ENCODE data around the gene ABCC9.

The ABCC9 gene

DNA sequence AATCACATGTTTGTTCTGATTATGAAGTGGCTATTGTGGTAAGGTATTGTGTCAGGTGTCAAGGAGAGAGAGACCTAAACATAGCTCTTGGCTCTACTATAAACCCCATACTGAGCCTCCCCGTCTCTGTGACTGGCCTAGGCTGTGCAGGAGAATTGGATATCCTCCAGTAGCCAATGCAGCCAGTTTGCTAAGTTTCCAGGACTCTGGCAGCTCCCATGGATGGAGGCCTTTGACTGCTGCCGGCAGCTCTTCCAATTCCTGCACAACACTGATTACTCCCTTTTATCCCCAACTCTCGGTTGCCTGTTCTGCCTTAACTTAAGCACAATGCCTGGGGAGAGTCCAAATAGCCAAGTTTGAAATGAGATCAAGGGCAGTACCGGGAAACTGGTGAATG is 59.3 kb downstream of the ABCC9 start:
- no peak for DNase-seq (ENCODE audit: low read depth in 3 of 3, low spot score in 1 of 3)

DNA sequence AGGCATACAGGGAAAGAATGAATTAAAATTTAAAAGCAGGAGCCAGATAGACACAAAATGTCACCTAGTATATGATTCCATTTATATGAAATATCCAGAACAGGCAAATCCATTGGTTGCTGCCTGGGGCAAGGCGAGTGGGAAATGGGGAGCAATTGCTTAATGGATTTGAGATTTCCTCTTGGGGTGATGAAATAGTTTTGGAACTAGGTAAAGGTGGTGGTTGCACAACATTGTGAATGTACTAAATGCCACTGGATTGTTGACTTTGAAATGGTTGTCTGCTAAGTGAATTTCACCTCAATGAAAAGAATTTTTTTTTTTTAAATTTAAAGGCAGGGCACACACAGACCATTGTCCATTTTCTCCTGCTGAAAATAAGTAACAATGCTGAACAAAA is 61.9 kb downstream of the ABCC9 start:
- no peak for DNase-seq (ENCODE audit: low read depth in 3 of 3, low spot score in 1 of 3)

DNA sequence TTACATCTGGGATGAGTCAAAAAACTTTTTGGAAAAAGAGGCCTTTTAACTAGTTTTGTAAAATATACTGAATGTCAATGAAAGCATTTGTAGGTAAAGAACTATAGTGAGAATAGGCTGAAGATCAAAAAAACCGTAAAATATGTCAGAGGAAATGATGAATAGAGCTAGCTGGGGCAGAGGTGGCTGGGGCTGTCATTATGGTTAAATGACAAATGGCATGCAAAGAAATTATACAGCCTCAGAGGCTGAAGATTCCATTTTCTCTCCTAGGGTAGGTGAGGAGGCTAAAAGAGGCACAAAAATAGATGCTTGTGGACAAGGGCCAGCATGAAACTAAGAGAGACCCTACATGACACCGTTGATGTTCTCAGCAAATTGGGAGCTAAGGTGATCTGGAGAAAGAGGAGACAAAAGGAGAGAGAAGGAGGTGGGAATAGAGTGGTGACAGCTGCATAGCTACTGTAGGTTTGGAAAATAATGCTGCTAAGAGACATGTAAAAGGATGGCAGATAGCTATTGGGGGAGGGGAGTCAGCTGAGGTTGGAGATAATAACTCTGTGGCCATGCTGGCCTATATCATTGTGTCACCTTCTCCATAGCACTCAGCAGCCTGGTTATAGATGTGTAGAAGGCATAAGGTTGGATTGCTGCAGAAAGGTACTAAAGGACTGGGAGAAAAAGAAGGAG is 63.8 kb downstream of the ABCC9 start:
- DNase-seq (ENCODE audit: low read depth in 3 of 3, low spot score in 1 of 3), result no peak

DNA sequence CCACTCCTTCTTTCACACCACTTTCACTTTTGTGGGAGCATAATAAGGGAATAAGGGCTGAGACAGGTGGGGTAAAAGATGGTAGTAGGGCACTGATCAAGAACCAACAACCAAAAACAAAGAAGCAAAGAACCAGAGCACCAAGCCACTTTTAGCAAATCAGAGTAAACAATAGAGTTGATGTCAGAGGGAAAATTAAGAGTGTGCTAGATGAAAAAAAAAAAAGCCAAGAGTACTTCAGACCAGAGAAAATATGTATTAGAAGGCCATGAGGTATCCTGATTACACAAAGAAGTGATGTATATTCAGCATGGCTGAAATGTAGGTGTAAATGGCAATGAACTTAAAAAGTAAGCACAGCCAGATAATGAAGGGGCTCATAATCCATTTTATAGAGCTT is 75.4 kb downstream of the ABCC9 start:
- no peak for DNase-seq (ENCODE audit: low read depth in 3 of 3, low spot score in 1 of 3)

DNA sequence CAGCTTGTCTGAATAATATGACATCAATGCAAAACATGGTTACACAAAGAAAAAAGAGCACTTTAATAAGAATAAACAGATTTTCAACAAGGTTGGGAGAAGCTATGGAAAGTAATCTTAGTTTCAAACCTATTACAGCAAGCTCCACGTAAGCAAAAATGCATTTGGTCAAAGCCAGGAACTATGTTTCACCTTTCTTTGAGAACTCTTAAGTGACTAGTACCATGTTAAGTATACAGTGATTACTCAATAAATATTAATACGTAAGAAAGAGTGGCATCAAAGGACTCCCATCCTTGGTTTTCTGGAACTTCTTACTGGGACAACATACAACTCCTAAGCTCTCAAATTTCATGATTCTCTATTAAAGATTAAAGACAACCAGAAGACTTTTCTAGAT is 80.7 kb downstream of the ABCC9 start:
- DNase-seq (ENCODE audit: low read depth in 3 of 3, low spot score in 1 of 3), result no peak

DNA sequence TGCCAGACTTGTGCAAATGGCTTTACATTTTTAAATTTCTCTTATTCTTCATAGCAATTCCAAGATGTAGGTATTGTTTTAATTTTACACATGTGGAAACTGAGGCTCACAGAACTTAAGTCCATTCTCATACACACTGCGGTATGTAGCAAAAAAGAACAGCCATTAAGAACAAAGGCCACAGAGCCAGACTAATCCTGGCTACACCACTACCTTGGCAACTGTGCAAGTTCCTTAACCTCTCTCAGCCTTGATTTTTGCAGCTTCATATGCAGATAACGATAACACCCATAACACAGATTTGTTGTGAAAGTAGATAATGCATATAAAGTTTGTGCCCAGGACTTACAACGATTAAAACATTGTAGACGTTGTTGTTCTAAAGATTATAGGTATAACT is 81.1 kb downstream of the ABCC9 start:
- no peak for DNase-seq (ENCODE audit: low read depth in 3 of 3, low spot score in 1 of 3)

DNA sequence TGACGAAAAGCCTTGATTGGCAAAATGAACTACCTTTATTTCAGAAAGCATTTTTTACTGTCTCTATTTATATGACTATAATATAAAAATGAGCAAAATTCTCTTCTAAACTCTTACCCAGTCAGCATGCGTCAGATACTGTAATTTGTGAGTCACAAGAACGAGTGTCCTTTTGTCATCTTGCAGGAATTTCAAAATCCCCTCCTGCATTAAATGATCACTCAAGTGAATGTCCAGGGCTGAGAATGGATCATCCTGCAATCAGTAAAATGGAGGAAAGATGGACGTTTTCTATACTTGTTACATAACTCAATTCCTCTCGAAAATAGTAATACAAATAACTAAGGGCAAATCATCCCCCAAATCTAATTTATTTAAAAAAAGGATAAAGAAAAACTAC is 89.0 kb downstream of the ABCC9 start:
- no peak for DNase-seq (ENCODE audit: low read depth in 3 of 3, low spot score in 1 of 3)

DNA sequence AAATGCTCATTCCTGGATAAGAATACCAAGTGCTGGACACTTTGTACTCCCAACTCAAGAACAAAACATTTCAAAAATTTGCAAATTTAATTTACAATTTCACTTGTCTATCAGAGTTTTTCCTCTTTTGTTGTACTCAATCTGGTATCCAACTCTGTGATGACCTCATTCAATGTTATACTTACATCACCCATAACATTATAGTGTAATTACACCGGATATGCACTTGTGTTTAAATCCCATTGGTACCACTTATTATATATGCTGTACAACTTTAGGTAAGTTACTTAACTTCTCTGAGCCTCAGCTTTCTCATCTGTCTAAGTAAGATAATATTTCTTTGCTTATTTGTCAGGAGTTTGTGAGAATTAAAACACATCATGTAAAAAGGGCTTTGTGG is 90.1 kb downstream of the ABCC9 start:
- no peak for DNase-seq (ENCODE audit: low read depth in 3 of 3, low spot score in 1 of 3)

DNA sequence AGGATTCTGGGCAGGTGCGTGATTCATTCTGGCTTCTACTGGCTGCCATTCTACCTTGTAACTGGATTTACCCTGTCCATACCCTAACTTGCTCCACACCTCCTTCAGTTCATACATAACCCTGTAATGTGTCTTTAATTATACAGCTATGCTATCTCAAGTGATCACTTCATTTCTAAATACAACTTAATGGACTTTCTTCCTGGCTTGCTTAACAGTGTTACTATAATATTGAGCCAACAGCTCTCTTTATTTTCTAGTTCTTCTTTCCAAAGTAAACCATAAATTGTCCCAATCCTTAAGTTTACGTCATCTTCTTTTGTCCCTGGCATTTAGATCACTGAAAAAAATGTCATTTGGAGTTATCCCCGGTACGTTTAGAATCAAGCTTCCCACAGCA is 90.8 kb downstream of the ABCC9 start:
- no peak for DNase-seq (ENCODE audit: low read depth in 3 of 3, low spot score in 1 of 3)

DNA sequence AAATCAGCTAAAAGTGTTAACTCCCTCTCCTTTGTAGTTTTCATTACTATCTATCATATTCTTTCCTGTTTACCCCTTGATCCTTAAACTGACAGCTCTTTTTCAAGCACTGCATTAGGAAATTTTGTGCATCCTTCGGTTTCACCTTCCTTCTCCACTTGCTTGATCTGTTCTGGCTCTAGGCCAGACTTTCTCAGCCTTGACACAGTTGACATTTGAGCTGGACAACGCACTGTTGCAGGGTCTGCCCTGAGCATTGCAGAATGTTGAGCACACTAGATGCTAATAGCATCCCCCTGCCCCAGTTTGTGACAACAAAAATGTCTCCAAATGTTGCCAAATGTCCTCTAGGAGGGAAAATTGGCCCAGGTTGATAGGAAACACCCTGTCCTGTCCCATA is 91.3 kb downstream of the ABCC9 start:
- no peak for DNase-seq (ENCODE audit: low read depth in 3 of 3, low spot score in 1 of 3)

DNA sequence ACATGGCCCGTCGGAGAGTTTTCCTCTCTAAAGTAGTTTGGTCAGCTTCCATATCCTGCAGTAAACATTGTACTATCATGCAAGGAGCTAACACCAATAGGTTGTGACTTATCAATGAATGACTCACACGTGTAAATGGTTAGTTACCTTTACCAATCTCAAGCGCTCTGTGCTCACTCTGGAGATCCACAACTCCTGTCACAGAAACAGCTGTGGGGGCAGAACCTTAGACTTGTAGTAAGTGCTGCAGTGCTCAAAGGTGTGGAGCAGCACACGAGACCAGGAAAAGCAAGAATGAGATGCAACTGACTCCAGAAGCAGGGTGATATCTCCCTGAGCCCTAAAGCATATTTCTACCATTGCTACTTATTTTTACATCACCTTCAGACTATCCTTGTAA is 93.0 kb downstream of the ABCC9 start:
- DNase-seq (ENCODE audit: low read depth in 3 of 3, low spot score in 1 of 3), result no peak

DNA sequence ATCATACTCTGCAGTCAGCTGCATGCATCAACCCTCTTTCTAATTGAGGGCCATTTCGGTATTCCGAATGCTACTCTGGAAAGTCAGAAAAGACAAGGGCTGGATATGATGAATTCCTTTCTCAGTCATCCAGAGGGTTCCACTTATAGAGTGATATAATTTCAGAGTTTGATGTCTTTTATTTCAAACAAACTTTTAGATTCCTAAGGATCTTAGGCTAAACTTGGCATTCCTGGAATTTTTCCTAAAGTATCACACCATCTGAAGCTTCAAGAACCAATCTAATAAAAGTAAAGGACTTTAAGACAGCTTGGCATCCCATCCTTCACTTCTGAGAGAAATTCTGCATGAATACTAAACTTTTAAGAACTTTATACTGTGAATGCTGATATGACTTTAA is 97.4 kb downstream of the ABCC9 start:
- no peak for DNase-seq (ENCODE audit: low read depth in 3 of 3, low spot score in 1 of 3)

DNA sequence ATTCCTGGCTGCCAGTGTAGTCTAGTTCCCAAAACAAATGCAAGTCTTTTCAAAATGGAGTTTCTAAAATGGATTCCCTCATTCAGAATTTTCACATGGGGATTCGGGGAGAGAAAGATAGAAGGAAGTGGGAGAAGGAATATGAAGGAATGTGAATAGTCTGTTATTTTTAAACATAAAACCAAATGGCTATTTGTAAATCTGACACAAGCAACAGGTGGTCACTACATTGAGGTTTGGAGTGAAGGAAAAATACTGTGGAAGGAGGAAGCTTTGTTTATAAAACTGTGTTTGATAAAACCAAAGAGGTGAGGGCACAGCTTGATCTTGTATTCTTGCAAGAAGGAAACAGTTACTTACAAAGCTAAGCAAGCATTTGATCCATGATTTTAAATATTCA is 101.5 kb downstream of the ABCC9 start:
- no peak for DNase-seq (ENCODE audit: low read depth in 3 of 3, low spot score in 1 of 3)

DNA sequence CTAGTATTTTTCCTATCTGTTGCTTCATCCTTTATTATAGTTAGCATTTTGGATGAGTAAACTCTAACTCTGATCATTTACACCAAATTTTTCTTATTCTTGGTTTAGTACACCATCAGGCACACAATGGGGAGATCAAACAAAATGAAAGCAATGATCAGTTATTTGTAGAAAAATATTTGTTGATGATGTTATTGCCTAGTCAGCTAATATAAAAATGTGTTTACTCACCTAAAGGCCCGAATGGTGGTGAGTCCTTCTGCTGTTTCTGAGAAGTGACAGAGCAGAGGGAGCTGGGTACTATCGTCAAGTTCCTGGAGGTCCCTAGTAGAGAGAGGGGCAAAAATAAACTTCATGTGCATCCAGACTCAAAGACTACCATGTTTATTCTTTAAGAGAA is 103.4 kb downstream of the ABCC9 start:
- no peak for DNase-seq (ENCODE audit: low read depth in 3 of 3, low spot score in 1 of 3)

DNA sequence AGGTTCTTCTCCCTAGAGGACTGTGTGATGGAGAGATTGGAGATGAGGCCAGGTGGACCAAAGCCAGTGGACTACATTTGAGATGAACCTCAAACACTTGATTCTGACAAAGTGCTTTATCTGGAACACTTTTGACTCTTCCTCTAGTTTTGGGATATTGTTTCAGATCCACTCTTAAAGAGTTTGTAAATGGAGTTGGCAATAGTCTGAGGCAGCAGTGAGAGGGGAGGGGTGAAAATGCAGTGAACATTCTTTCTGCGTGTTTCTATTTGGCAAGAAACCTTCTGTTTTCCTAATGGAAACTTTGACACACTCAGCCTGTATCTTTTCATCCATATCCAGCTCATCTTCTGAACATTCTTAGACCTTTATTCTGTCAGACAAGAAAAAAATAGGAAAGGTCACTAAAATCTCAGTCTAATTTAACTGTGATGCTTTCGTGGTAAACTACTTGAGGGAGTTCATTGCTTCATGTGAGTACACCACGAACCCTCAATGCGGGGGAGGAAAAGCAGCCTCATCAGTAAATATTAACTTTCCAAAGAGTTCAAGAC is 109.4 kb downstream of the ABCC9 start:
- no peak for DNase-seq (ENCODE audit: low read depth in 3 of 3, low spot score in 1 of 3)

DNA sequence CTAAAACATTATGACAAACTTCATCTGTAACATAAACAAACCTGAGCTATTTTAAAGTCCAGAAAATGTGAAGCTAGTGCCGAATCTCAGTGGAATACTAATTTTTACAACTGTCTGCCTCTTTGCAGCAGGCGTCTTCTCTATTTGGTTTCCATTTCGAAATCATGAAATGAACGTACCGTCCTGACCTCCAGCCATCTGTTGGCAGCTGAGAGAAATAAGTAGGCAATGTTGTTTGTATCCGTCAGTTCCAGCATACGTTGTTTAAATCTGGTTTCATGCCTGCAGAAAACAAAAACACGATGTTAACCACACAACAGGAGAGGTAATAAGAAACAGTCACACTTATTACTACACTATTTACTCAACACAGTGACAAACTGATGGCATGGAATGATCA is 112.4 kb downstream of the ABCC9 start:
- no peak for DNase-seq (ENCODE audit: low read depth in 3 of 3, low spot score in 1 of 3)

DNA sequence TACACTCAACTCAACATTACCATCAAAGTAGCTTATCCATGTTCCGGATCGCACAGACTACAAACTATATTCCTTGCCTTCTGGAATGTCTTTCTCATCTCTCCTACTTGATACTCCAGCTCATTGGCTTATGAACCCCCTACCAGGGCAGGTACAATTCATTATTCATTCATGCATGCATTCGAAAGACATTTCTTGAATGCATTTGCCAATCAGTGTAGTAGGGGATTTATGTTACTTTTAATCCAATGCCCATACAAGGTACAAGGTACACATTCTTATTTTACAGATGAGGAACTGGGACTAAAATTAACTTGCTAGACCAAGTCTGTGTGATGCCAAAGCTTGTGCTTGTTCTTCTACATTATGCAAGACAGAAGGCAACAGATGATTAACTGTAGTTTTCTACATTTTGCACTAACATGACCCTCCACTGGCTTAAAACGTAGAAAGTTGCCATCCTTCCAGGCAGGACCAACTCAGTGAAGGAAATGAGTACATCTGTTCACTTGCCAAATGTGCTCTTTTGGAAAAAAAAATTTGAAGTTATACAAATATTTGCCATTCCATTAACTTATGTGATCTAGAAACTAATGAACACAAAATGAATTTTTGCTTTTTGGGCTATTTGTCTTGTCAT is 113.0 kb downstream of the ABCC9 start:
- DNase-seq (ENCODE audit: low read depth in 3 of 3, low spot score in 1 of 3), result no peak

DNA sequence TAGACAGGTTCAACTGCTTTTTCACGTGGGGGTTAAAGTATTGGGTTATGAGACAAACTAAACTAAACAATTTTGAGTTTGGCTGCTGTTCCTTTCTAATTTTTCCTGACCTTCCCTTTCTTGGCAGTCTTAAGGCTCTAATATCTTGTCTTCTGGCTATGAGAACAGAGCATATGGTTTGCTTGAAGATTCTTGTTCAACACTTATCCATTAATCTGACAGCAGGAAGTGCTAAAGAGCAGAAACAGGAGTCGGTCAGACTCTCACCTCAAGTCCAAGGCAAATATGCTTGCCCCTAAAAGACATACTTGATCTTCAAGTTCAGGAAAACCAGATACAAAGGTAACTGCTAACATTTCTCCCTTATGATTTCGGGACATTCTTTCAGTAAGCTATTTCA is 114.1 kb downstream of the ABCC9 start:
- no peak for DNase-seq (ENCODE audit: low read depth in 3 of 3, low spot score in 1 of 3)

DNA sequence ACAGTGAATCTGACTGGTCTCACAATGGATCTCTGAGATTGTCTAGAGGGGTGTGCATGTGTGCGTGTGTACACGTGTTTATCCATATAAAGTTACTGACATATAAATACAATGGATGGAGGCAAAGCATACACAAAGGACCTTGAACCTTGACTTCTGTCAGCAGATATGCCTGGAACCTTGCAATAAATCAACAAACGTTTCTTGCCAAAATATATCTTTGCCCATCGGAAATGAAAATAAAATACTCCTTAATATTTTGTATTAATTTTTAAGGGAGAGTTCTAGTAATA is 114.7 kb downstream of the ABCC9 start:
- no peak for DNase-seq (ENCODE audit: low read depth in 3 of 3, low spot score in 1 of 3)

DNA sequence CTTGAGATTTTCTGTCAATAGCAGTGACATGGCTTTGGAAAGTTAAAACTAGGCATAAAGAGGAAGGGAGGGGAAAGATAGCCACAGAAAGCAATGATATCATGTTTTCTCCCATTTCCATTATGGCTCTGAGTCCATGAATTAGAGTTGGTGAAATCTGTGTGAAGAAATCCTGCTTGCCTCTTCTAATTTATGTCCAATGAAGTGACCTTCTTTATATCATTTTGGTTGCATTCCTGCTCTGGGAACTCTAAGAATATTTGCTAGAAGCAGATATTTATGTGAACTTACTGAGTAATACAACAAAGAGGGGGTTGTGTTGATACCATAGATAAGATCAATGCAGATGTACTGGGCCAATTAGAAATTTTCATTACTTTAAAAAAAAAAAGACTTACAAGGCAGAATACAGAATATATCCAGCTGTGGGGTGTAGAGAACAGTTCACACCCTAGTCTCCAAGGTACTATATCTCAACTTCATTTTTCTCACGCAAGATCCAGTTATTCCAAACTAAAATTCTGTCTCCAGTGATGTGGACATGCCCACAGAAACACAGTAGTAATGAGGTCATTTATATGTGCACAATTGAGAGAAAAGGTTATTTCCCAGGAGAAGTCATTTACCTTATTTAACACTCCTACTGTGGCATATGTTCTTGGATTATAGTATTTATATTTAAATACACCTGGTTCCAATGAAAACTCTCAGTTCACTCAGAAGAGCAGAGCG is 115.2 kb downstream of the ABCC9 start:
- no peak for DNase-seq (ENCODE audit: low read depth in 3 of 3, low spot score in 1 of 3)

DNA sequence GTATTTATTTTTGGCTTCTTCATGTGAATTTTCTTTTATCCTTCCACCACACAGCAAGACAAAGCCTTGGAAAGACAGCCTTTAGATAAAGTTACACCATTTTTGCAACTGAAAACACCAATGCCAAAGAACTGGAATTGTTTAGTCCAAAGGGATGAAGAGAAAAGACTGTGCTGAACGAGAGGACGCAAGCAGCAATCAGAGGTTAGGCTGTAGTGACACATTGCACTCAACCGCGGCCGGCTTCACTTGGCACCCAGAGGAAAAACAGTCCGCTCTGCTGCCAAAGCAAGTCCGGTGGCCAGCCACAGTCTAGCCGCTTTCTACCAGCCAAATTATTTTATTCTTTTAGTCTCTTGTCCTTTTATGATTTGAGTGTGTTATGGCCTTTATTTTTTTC is 117.6 kb downstream of the ABCC9 start:
- DNase-seq (ENCODE audit: low read depth in 3 of 3, low spot score in 1 of 3), result no peak

DNA sequence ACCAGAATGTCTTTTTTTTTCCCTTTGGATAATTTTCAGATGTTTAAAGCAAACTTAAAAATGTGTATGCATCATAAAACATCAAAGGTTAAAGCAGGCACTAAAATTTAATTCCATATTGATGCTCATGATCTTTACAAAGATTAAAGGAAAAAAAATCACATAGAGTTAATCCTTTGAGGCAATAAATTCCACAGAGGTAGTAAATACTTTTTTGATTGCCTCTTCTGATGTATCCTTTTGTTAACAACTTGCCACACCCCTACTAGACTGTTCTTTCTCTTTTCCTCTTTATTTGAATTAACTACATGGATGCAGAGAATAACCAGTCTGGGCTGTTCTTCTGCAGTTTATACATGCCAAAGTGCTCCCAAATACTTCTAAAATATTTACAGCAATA is 121.5 kb downstream of the ABCC9 start:
- no peak for DNase-seq (ENCODE audit: low read depth in 3 of 3, low spot score in 1 of 3)

DNA sequence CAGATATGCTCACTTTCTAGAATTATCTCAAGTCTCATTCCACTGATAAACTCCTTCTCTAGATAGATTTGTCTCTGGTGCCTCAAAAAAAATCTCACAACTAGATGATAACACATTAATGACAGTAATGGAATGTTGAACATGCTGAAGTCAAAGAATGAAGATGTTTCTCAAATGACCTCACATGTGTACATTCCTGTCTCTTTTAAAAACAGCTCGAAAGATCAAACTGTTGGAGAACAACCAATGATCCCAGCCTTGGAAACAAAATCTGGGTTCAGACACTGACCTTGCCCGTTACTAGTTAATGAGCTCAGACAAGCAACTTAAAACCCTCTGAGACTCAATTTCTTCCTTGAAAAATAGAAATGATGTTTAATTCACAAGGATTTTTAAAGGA is 122.0 kb downstream of the ABCC9 start:
- no peak for DNase-seq (ENCODE audit: low read depth in 3 of 3, low spot score in 1 of 3)

All from stimulated activated CD4-positive, alpha-beta T cell treated with anti-CD3 and anti-CD28 coated beads, TNF-alpha, amount 100 ng/mL, for 1 hour (primary cell).